ENCODE data around the gene ACYP2. TPM values are rescaled to one million over a fixed set of nuclear protein-coding genes. Genes with fewer than 3 reads are reported as not detected.

ACYP2 gene
- total RNA-seq, 1 experiment from 2014 or later = 22.8 TPM

DNA sequence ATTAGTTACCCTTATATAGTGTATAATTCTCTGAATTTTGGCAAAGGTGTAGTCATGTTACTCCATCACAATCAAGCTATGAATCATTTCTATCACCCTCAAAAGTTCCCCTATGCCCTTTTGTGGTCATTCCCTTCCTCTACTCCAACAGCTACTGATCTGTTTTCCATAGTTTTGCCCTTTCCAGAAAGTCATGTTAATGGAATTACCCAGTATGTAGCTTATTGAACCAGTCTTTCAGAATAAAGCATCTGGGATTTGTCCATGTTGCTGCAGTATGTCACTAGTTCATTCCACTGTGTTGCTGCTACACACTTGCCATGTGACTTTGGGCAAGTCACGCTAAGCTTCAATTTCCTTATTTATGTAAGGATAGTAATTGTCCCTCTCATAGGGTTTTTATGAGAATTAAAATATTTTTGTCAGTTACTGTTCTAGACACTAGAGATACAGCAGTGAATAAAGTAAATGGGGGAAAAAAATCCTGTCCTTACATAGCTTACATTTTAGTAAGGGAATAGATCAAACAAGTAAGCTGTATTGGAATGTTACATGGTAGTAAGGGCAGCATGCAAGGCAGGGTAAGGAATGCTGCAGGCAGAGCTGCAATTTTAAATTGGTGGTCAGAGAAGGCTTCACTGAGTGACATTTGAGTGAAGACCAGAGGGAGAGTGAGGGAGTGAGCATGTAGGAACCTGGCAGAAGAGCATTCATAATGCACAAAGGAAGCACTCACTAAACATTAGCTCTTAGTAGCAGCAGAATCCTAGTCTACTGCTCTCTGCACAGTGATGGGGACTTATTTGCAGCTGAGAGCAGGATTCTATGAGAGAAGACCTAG, 220.9 kb downstream of the ACYP2 start:
- Histone ChIP-seq H3K4me1 (ENCODE audit: low read length) (peaks cover 4% of the 10 kb centered on the region), H3K79me2 (ENCODE audit: low read length) (no peaks in the 10 kb centered on the region), H3K36me3 (ENCODE audit: insufficient read depth, low read length) (no peaks in the 10 kb centered on the region), H3K4me3 (ENCODE audit: low read length) (no peak overlapping the region), H3K9me3 (ENCODE audit: low read length) (no peaks in the 10 kb centered on the region), H4K20me1 (ENCODE audit: insufficient read depth, low read depth, low read length) (no peaks in the 10 kb centered on the region), H3K9me2 (replicated peaks; ENCODE audit: insufficient read depth, low read length) (no peaks in the 10 kb centered on the region), H3K9ac (ENCODE audit: low read length) (no peak overlapping the region), H3K27ac (ENCODE audit: low read length) (no peak overlapping the region), H3K27me3 (ENCODE audit: low read length) (no peaks in the 10 kb centered on the region), H3K4me2 (ENCODE audit: low read depth, low read length, poor library complexity, severe bottlenecking) (no peak overlapping the region), H2AFZ (ENCODE audit: low read length) (no peak overlapping the region)
- DNase-seq = no peak

DNA sequence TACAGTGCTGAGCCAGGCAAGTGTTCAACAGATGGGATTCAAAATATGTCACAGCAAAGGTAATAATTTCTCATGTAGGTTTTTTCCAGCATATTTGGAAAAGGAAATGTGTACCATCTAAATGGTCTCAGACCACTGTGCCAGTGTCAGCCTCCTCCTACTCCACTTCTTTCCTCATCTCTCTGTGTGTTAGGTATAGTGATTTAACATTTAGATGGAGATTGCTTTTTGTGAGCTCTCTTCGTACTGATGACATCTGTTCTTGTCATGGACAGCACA, 221.5 kb downstream of the ACYP2 start:
- no peaks in the 10 kb centered on the region for H3K27me3 ChIP-seq (ENCODE audit: low read length)
- no peak overlapping the region for H3K4me3 ChIP-seq (ENCODE audit: low read length)
- no peak overlapping the region for H3K4me2 ChIP-seq (ENCODE audit: low read depth, low read length, poor library complexity, severe bottlenecking)
- H3K9ac ChIP-seq (ENCODE audit: low read length) = no peak overlapping the region
- no peak for DNase-seq
- H3K36me3 ChIP-seq (ENCODE audit: insufficient read depth, low read length) = no peaks in the 10 kb centered on the region
- no peaks in the 10 kb centered on the region for H4K20me1 ChIP-seq (ENCODE audit: insufficient read depth, low read depth, low read length)
- no peaks in the 10 kb centered on the region for H3K79me2 ChIP-seq (ENCODE audit: low read length)
- H3K9me2 ChIP-seq (replicated peaks; ENCODE audit: insufficient read depth, low read length) = no peaks in the 10 kb centered on the region
- H2AFZ ChIP-seq (ENCODE audit: low read length) = no peak overlapping the region
- H3K27ac ChIP-seq (ENCODE audit: low read length) = no peak overlapping the region
- no peaks in the 10 kb centered on the region for H3K4me1 ChIP-seq (ENCODE audit: low read length)
- no peaks in the 10 kb centered on the region for H3K9me3 ChIP-seq (ENCODE audit: low read length)

GRCh38 chr2:54341656-54342055, 226.2 kb downstream of the ACYP2 start:
- no peaks in the 10 kb centered on the region for H3K27me3 ChIP-seq (ENCODE audit: low read length)
- H3K4me2 ChIP-seq (ENCODE audit: low read depth, low read length, poor library complexity, severe bottlenecking) = no peak overlapping the region
- H3K36me3 ChIP-seq (ENCODE audit: insufficient read depth, low read length) = no peaks in the 10 kb centered on the region
- no peak overlapping the region for H3K9ac ChIP-seq (ENCODE audit: low read length)
- DNase-seq = no peak
- H3K9me3 ChIP-seq (ENCODE audit: low read length) = no peaks in the 10 kb centered on the region
- H4K20me1 ChIP-seq (ENCODE audit: insufficient read depth, low read depth, low read length) = no peaks in the 10 kb centered on the region
- no peaks in the 10 kb centered on the region for H3K4me1 ChIP-seq (ENCODE audit: low read length)
- no peak overlapping the region for H3K27ac ChIP-seq (ENCODE audit: low read length)
- no peak overlapping the region for H3K4me3 ChIP-seq (ENCODE audit: low read length)
- no peaks in the 10 kb centered on the region for H3K79me2 ChIP-seq (ENCODE audit: low read length)
- H2AFZ ChIP-seq (ENCODE audit: low read length) = no peak overlapping the region
- no peaks in the 10 kb centered on the region for H3K9me2 ChIP-seq (replicated peaks; ENCODE audit: insufficient read depth, low read length)

GRCh38 chr2:54342603-54343002, 227.2 kb downstream of the ACYP2 start:
- H3K4me2 ChIP-seq (ENCODE audit: low read depth, low read length, poor library complexity, severe bottlenecking) = no peak overlapping the region
- no peaks in the 10 kb centered on the region for H4K20me1 ChIP-seq (ENCODE audit: insufficient read depth, low read depth, low read length)
- H3K9me2 ChIP-seq (replicated peaks; ENCODE audit: insufficient read depth, low read length) = no peaks in the 10 kb centered on the region
- no peak overlapping the region for H2AFZ ChIP-seq (ENCODE audit: low read length)
- no peaks in the 10 kb centered on the region for H3K27me3 ChIP-seq (ENCODE audit: low read length)
- H3K79me2 ChIP-seq (ENCODE audit: low read length) = no peaks in the 10 kb centered on the region
- no peak for DNase-seq
- no peaks in the 10 kb centered on the region for H3K36me3 ChIP-seq (ENCODE audit: insufficient read depth, low read length)
- H3K4me1 ChIP-seq (ENCODE audit: low read length) = no peaks in the 10 kb centered on the region
- no peaks in the 10 kb centered on the region for H3K9me3 ChIP-seq (ENCODE audit: low read length)
- H3K27ac ChIP-seq (ENCODE audit: low read length) = no peak overlapping the region
- H3K9ac ChIP-seq (ENCODE audit: low read length) = no peak overlapping the region
- H3K4me3 ChIP-seq (ENCODE audit: low read length) = no peak overlapping the region

- no peaks in the 10 kb centered on the region for H3K27me3 ChIP-seq (ENCODE audit: low read length)
- no peak overlapping the region for H2AFZ ChIP-seq (ENCODE audit: low read length)
- peaks cover 6% of the 10 kb centered on the region for H3K4me1 ChIP-seq (ENCODE audit: low read length)
- no peak overlapping the region for H3K4me3 ChIP-seq (ENCODE audit: low read length)
- no peak overlapping the region for H3K27ac ChIP-seq (ENCODE audit: low read length)
- no peak for DNase-seq
- no peaks in the 10 kb centered on the region for H4K20me1 ChIP-seq (ENCODE audit: insufficient read depth, low read depth, low read length)
- H3K4me2 ChIP-seq (ENCODE audit: low read depth, low read length, poor library complexity, severe bottlenecking) = no peak overlapping the region
- H3K9ac ChIP-seq (ENCODE audit: low read length) = no peak overlapping the region
- no peaks in the 10 kb centered on the region for H3K79me2 ChIP-seq (ENCODE audit: low read length)
- no peaks in the 10 kb centered on the region for H3K36me3 ChIP-seq (ENCODE audit: insufficient read depth, low read length)
- no peaks in the 10 kb centered on the region for H3K9me3 ChIP-seq (ENCODE audit: low read length)
- no peaks in the 10 kb centered on the region for H3K9me2 ChIP-seq (replicated peaks; ENCODE audit: insufficient read depth, low read length)
Observed at GRCh38 chr2:54347622-54348021, 232.2 kb downstream of the ACYP2 start.

DNA sequence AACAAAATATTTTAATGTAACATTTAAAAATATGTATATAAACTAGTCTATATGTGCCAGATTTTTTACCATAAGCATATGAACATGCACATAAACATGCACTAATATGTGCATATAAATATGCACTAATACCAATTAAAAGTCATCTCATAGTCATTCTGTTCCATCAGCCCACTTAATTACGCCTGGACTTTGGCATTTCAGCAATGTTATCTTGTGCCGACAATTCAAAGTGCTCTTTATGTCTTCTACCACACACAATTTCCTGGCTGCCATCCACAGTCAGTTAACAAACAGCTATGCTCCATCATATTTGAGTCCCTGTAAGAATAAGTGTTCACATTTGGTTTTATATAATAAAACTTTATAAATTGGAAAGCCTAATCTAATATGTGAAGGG, 233.2 kb downstream of the ACYP2 start:
- Histone ChIP-seq H3K9ac (ENCODE audit: low read length) (no peak overlapping the region), H3K4me1 (ENCODE audit: low read length) (peaks cover 7% of the 10 kb centered on the region), H3K79me2 (ENCODE audit: low read length) (no peaks in the 10 kb centered on the region), H3K27ac (ENCODE audit: low read length) (no peak overlapping the region), H3K36me3 (ENCODE audit: insufficient read depth, low read length) (no peaks in the 10 kb centered on the region), H3K4me2 (ENCODE audit: low read depth, low read length, poor library complexity, severe bottlenecking) (no peak overlapping the region), H3K9me2 (replicated peaks; ENCODE audit: insufficient read depth, low read length) (no peaks in the 10 kb centered on the region), H3K4me3 (ENCODE audit: low read length) (no peak overlapping the region), H3K27me3 (ENCODE audit: low read length) (no peaks in the 10 kb centered on the region), H4K20me1 (ENCODE audit: insufficient read depth, low read depth, low read length) (no peaks in the 10 kb centered on the region), H3K9me3 (ENCODE audit: low read length) (no peaks in the 10 kb centered on the region), H2AFZ (ENCODE audit: low read length) (no peak overlapping the region)
- no peak for DNase-seq

DNA sequence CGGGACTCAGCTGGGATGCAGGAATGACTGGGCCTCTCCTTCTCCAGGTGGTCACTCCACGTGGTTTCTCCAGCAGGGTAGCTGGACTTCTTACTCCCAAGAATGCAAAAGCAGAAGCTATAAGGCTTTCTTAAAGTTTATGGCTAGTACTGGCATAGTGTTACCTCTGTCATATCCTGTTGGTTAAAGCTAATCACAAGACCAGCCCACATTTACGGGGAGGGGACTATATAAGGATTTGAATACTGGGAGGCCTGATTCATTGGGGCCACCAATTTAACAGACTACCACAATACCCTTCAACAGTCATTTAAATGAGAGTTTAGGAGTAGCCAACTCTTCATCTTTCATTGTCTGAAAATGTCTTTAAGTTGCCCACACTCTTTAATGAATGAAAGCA, 235.0 kb downstream of the ACYP2 start:
- no peaks in the 10 kb centered on the region for H3K9me2 ChIP-seq (replicated peaks; ENCODE audit: insufficient read depth, low read length)
- no peak overlapping the region for H3K4me2 ChIP-seq (ENCODE audit: low read depth, low read length, poor library complexity, severe bottlenecking)
- no peaks in the 10 kb centered on the region for H3K9me3 ChIP-seq (ENCODE audit: low read length)
- no peak overlapping the region for H3K4me3 ChIP-seq (ENCODE audit: low read length)
- H2AFZ ChIP-seq (ENCODE audit: low read length) = no peak overlapping the region
- no peaks in the 10 kb centered on the region for H3K27me3 ChIP-seq (ENCODE audit: low read length)
- no peaks in the 10 kb centered on the region for H3K36me3 ChIP-seq (ENCODE audit: insufficient read depth, low read length)
- peaks cover 7% of the 10 kb centered on the region for H3K4me1 ChIP-seq (ENCODE audit: low read length)
- DNase-seq = no peak
- no peaks in the 10 kb centered on the region for H3K79me2 ChIP-seq (ENCODE audit: low read length)
- no peak overlapping the region for H3K9ac ChIP-seq (ENCODE audit: low read length)
- no peak overlapping the region for H3K27ac ChIP-seq (ENCODE audit: low read length)
- no peaks in the 10 kb centered on the region for H4K20me1 ChIP-seq (ENCODE audit: insufficient read depth, low read depth, low read length)

GRCh38 chr2:54353216-54353615, 237.8 kb downstream of the ACYP2 start:
- Histone ChIP-seq H2AFZ (ENCODE audit: low read length) (no peak overlapping the region), H3K9me2 (replicated peaks; ENCODE audit: insufficient read depth, low read length) (no peaks in the 10 kb centered on the region), H3K79me2 (ENCODE audit: low read length) (no peaks in the 10 kb centered on the region), H3K4me2 (ENCODE audit: low read depth, low read length, poor library complexity, severe bottlenecking) (no peak overlapping the region), H3K4me3 (ENCODE audit: low read length) (no peak overlapping the region), H3K9ac (ENCODE audit: low read length) (no peak overlapping the region), H4K20me1 (ENCODE audit: insufficient read depth, low read depth, low read length) (no peaks in the 10 kb centered on the region), H3K9me3 (ENCODE audit: low read length) (no peaks in the 10 kb centered on the region), H3K36me3 (ENCODE audit: insufficient read depth, low read length) (no peaks in the 10 kb centered on the region), H3K27me3 (ENCODE audit: low read length) (no peaks in the 10 kb centered on the region), H3K27ac (ENCODE audit: low read length) (no peak overlapping the region), H3K4me1 (ENCODE audit: low read length) (peaks cover 7% of the 10 kb centered on the region)
- DNase-seq = no peak

Measured in Karpas-422 (cell line).